Measurements from ENCODE around the gene USF2. TPM values are rescaled to one million over a fixed set of nuclear protein-coding genes. Genes with fewer than 3 reads are reported as not detected.
"Not testable (repeated sequence)": the region's sequence is repeated elsewhere in the genome, so short reads cannot be mapped to it uniquely, and the experiment has no call there.

USF2 gene
- total RNA-seq (100 to 1,000 TPM; 145 to 256 (median 225) TPM), polyA plus RNA-seq (1 to 10 TPM; 6.8 to 7.0 TPM), total RNA-seq (151 reads per million, percentile 90 among the genes with 10 or more reads in this experiment)

GRCh38 chr19:35268536-35269437, at the start of gene USF2:
USF2 (plus strand) TSS chr19:35268962; CDS start chr19:35269102, 140 bp downstream.
- no peaks in the 10 kb centered on the region for H3K27me3 Mint-ChIP-seq
- Histone ChIP-seq H3K9me3 (ENCODE audit: control insufficient read depth in 2 of 3, low read length in 3 of 3) (no peaks in the 10 kb centered on the region), H3K27me3 (ENCODE audit: control insufficient read depth in 2 of 2, insufficient read depth in 2 of 2, low read length in 2 of 2) (no peaks in the 10 kb centered on the region), H3K4me3 (ENCODE audit: low read length) (peak within 1 kb of the TSS; percentile 65), H3K27ac (ENCODE audit: low read depth, low read length) (peak within 1 kb of the TSS; percentile 94), H3K36me3 (ENCODE audit: control insufficient read depth in 2 of 3, insufficient read depth in 3 of 3, low read length in 3 of 3) (peaks cover 9 to 36% (median 10%) of the 10 kb centered on the region in 3 experiments), H3K4me1 (ENCODE audit: control insufficient read depth in 2 of 2, insufficient read depth in 2 of 2, low read length in 2 of 2) (peaks cover 6 to 17% of the 10 kb centered on the region in 2 donors)
- peak; percentile 44 for ATAC-seq
- intact Hi-C loops (cut with micrococcal nuclease) = loop anchor here (1.0 to 10.0 kb wide), 14 partner anchors 20 to 474 kb away; partner anchors contain the start of genes FFAR1 (in 2 of the 2), COX6B1 (in 1 of the 2), ETV2 (in 1 of the 2) and FXYD5 (in 1 of the 2)
- H3K9me3 Mint-ChIP-seq = no peaks in the 10 kb centered on the region
- ChIA-PET POLR2A (interaction anchor here (0.6 to 7.3 kb wide), 10 partner anchors 13 to 125 kb away, joined by 3 to 40 read pairs (median 4); partner anchors contain the start of genes FXYD7 and HAMP), CTCF (interaction anchor here (0.9 kb wide), 1 partner anchor 28 kb away, joined by 3 read pairs; no protein-coding TSS in a partner anchor)
- peaks cover 0 to 30% (median 15%) of the 10 kb centered on the region in 5 donors for H3K36me3 Mint-ChIP-seq
- H3K4me3 Mint-ChIP-seq = peak within 1 kb of the TSS; percentile 85 to 98 (median 94)
- peak within 1 kb of the TSS; percentile 92 to 98 (median 96) for H3K27ac Mint-ChIP-seq
- DNase-seq = peak; percentile 52 to 71 (median 61)
- H3K4me1 Mint-ChIP-seq = peaks cover 23 to 50% (median 42%) of the 10 kb centered on the region in 7 donors

- Mint-ChIP-seq H3K27ac (peak overlapping the region in 5 of 9 donors; percentile 20 to 55 (median 43)), H3K9me3 (peaks cover 0 to 17% (median 2%) of the 10 kb centered on the region in 11 donors), H3K36me3 (peaks cover 0 to 6% (median 0%) of the 10 kb centered on the region in 5 donors), H3K4me3 (peak overlapping the region in 1 of 10 donors; percentile 3), H3K27me3 (no peaks in the 10 kb centered on the region), H3K4me1 (peaks cover 30 to 66% (median 59%) of the 10 kb centered on the region in 7 donors)
- Histone ChIP-seq H3K4me1 (ENCODE audit: control insufficient read depth in 2 of 2, insufficient read depth in 2 of 2, low read length in 2 of 2) (peaks cover 13 to 43% of the 10 kb centered on the region in 2 donors), H3K27ac (ENCODE audit: low read depth, low read length) (no peak overlapping the region), H3K9me3 (ENCODE audit: control insufficient read depth in 2 of 3, low read length in 3 of 3) (no peaks in the 10 kb centered on the region), H3K4me3 (ENCODE audit: low read length) (no peak overlapping the region), H3K36me3 (ENCODE audit: control insufficient read depth in 2 of 3, insufficient read depth in 3 of 3, low read length in 3 of 3) (no peaks in the 10 kb centered on the region), H3K27me3 (ENCODE audit: control insufficient read depth in 2 of 2, insufficient read depth in 2 of 2, low read length in 2 of 2) (no peaks in the 10 kb centered on the region)
- intact Hi-C loops (cut with micrococcal nuclease) = no loop called here
- POLR2A ChIA-PET = interaction anchor here (0.6 to 2.0 kb wide), 5 partner anchors 15 to 65 kb away, joined by 3 to 6 read pairs (median 4); partner anchors contain the start of gene FXYD5
- DNase-seq = no peak
- CTCF ChIA-PET = interaction anchor here (0.6 kb wide), 1 partner anchor 58 kb away, joined by 3 read pairs; no protein-coding TSS in a partner anchor
- no peak for ATAC-seq
Observed at GRCh38 chr19:35219008-35219407, 49.8 kb upstream of the USF2 start.

GRCh38 chr19:35220315-35220921, 48.3 kb upstream of the USF2 start:
- POLR2A ChIA-PET = interaction anchor here (0.6 to 2.0 kb wide), 9 partner anchors 9 to 407 kb away, joined by 3 to 7 read pairs (median 4); no protein-coding TSS in a partner anchor
- peak overlapping the region in 8 of 9 donors; percentile 20 to 92 (median 82) for H3K27ac Mint-ChIP-seq

GRCh38 chr19:35220973-35221590, 47.7 kb upstream of the USF2 start:
- H3K27ac ChIP-seq (ENCODE audit: low read depth, low read length); H3K4me3 ChIP-seq (ENCODE audit: low read length); H3K27me3 Mint-ChIP-seq; H3K27me3 ChIP-seq (ENCODE audit: control insufficient read depth in 2 of 2, insufficient read depth in 2 of 2, low read length in 2 of 2); H3K36me3 Mint-ChIP-seq; intact Hi-C loops (cut with micrococcal nuclease); H3K36me3 ChIP-seq (ENCODE audit: control insufficient read depth in 2 of 3, insufficient read depth in 3 of 3, low read length in 3 of 3); H3K9me3 ChIP-seq (ENCODE audit: control insufficient read depth in 2 of 3, low read length in 3 of 3); ATAC-seq; DNase-seq: not testable (repeated sequence)
- peaks cover 0 to 31% of the 10 kb centered on the region in 2 donors for H3K4me1 ChIP-seq (ENCODE audit: control insufficient read depth in 2 of 2, insufficient read depth in 2 of 2, low read length in 2 of 2)
- Mint-ChIP-seq H3K27ac (peak overlapping the region in 8 of 9 donors; percentile 61 to 92 (median 82)), H3K4me1 (peaks cover 25 to 57% (median 44%) of the 10 kb centered on the region in 7 donors), H3K9me3 (peaks cover 0 to 17% (median 2%) of the 10 kb centered on the region in 11 donors), H3K4me3 (peak overlapping the region in 7 of 10 donors; percentile 7 to 73 (median 51))
- CTCF ChIA-PET = interaction anchor here (1.2 kb wide), 1 partner anchor 67 kb away, joined by 3 read pairs; no protein-coding TSS in a partner anchor
- POLR2A ChIA-PET = interaction anchor here (0.6 to 1.5 kb wide), 8 partner anchors 10 to 407 kb away, joined by 3 to 7 read pairs (median 4); no protein-coding TSS in a partner anchor

More at GRCh38 chr19:35220315-35220921, 48.3 kb upstream of the USF2 start:
- no peak overlapping the region for H3K27ac ChIP-seq (ENCODE audit: low read depth, low read length)
- Mint-ChIP-seq H3K36me3 (peaks cover 0 to 6% (median 0%) of the 10 kb centered on the region in 5 donors), H3K27me3 (no peaks in the 10 kb centered on the region), H3K4me3 (peak overlapping the region in 8 of 10 donors; percentile 7 to 73 (median 48)), H3K9me3 (peaks cover 0 to 17% (median 2%) of the 10 kb centered on the region in 11 donors), H3K4me1 (peaks cover 25 to 56% (median 47%) of the 10 kb centered on the region in 7 donors)
- no peaks in the 10 kb centered on the region for H3K36me3 ChIP-seq (ENCODE audit: control insufficient read depth in 2 of 3, insufficient read depth in 3 of 3, low read length in 3 of 3)
- no peak overlapping the region for H3K4me3 ChIP-seq (ENCODE audit: low read length)
- intact Hi-C loops (cut with micrococcal nuclease) = no loop called here
- DNase-seq = peak in 1 of 9 donors; percentile 22
- no peaks in the 10 kb centered on the region for H3K9me3 ChIP-seq (ENCODE audit: control insufficient read depth in 2 of 3, low read length in 3 of 3)
- no peaks in the 10 kb centered on the region for H3K27me3 ChIP-seq (ENCODE audit: control insufficient read depth in 2 of 2, insufficient read depth in 2 of 2, low read length in 2 of 2)
- no peak for ATAC-seq
- CTCF ChIA-PET = interaction anchor here (1.2 kb wide), 1 partner anchor 66 kb away, joined by 3 read pairs; no protein-coding TSS in a partner anchor
- peaks cover 0 to 35% of the 10 kb centered on the region in 2 donors for H3K4me1 ChIP-seq (ENCODE audit: control insufficient read depth in 2 of 2, insufficient read depth in 2 of 2, low read length in 2 of 2)

- peak overlapping the region in 5 of 9 donors; percentile 10 to 81 (median 61) for H3K27ac Mint-ChIP-seq
- no peak overlapping the region for H3K4me3 ChIP-seq (ENCODE audit: low read length)
- H3K4me3 Mint-ChIP-seq = peak overlapping the region in 1 of 10 donors; percentile 8
- intact Hi-C loops (cut with micrococcal nuclease) = no loop called here
- ATAC-seq (no peak), DNase-seq (no peak)
- H3K36me3 Mint-ChIP-seq = peaks cover 0 to 6% (median 0%) of the 10 kb centered on the region in 5 donors
- H3K9me3 ChIP-seq (ENCODE audit: control insufficient read depth in 2 of 3, low read length in 3 of 3) = no peaks in the 10 kb centered on the region
- POLR2A ChIA-PET = interaction anchor here (0.6 to 2.1 kb wide), 7 partner anchors 10 to 61 kb away, joined by 3 to 12 read pairs (median 6); no protein-coding TSS in a partner anchor
- no peaks in the 10 kb centered on the region for H3K36me3 ChIP-seq (ENCODE audit: control insufficient read depth in 2 of 3, insufficient read depth in 3 of 3, low read length in 3 of 3)
- H3K9me3 Mint-ChIP-seq = peaks cover 0 to 9% (median 1%) of the 10 kb centered on the region in 11 donors
- H3K27me3 Mint-ChIP-seq = no peaks in the 10 kb centered on the region
- H3K27ac ChIP-seq (ENCODE audit: low read depth, low read length) = no peak overlapping the region
- H3K27me3 ChIP-seq (ENCODE audit: control insufficient read depth in 2 of 2, insufficient read depth in 2 of 2, low read length in 2 of 2) = no peaks in the 10 kb centered on the region
- CTCF ChIA-PET = interaction anchor here (0.5 to 1.2 kb wide), 2 partner anchors 11 to 108 kb away, joined by 3 to 4 read pairs; no protein-coding TSS in a partner anchor
- peaks cover 19 to 51% (median 43%) of the 10 kb centered on the region in 7 donors for H3K4me1 Mint-ChIP-seq
- peaks cover 0 to 28% of the 10 kb centered on the region in 2 donors for H3K4me1 ChIP-seq (ENCODE audit: control insufficient read depth in 2 of 2, insufficient read depth in 2 of 2, low read length in 2 of 2)
Observed at GRCh38 chr19:35222373-35223015, 46.3 kb upstream of the USF2 start.

Measured in naive thymus-derived CD4-positive, alpha-beta T cell (primary cell).